GM18873 (cell line): ENCODE measurements around the gene RGS6.
"Not testable (repeated sequence)": the region's sequence is repeated elsewhere in the genome, so short reads cannot be mapped to it uniquely, and the experiment has no call there.

ENCODE experiments used
- ATAC-seq: cut with Tn5 transposase; IDR thresholded peaks from one replicate; pipeline ENCODE4 v1.9.1; 2021; ENCODE audit warnings: mild to moderate bottlenecking, moderate library complexity, moderate number of reproducible peaks; ENCODE audit not compliant: unreplicated experiment, low FRiP score

RGS6 gene

GRCh38 chr14:71932229-71932981 lies at the start of gene RGS6:
RGS6 (plus strand) TSS chr14:71932429.
- ATAC-seq, result no peak

GRCh38 chr14:71883094-71883493 lies 49.1 kb upstream of the RGS6 start:
- ATAC-seq, result no peak

GRCh38 chr14:71885301-71885700 lies 46.9 kb upstream of the RGS6 start:
- ATAC-seq, result no peak

- not testable (repeated sequence) for ATAC-seq
Observed at GRCh38 chr14:71887802-71888201, 44.4 kb upstream of the RGS6 start.

- no peak for ATAC-seq
Observed at GRCh38 chr14:71890541-71890940, 41.7 kb upstream of the RGS6 start.

GRCh38 chr14:71891185-71891584 lies 41.0 kb upstream of the RGS6 start:
- no peak for ATAC-seq

GRCh38 chr14:71891970-71892369 lies 40.3 kb upstream of the RGS6 start:
- ATAC-seq, result no peak

GRCh38 chr14:71905031-71905430 lies 27.2 kb upstream of the RGS6 start:
- ATAC-seq, result no peak

GRCh38 chr14:71905860-71906259 lies 26.4 kb upstream of the RGS6 start:
- no peak for ATAC-seq

GRCh38 chr14:71907793-71908515 lies 24.3 kb upstream of the RGS6 start:
- ATAC-seq, result no peak

GRCh38 chr14:71911669-71912068 lies 20.6 kb upstream of the RGS6 start:
- ATAC-seq, result no peak

- ATAC-seq, result no peak
Observed at GRCh38 chr14:71913342-71913741, 18.9 kb upstream of the RGS6 start.

- no peak for ATAC-seq
Observed at GRCh38 chr14:71918955-71919354, 13.3 kb upstream of the RGS6 start.

GRCh38 chr14:71923513-71923912 lies 8.7 kb upstream of the RGS6 start:
- no peak for ATAC-seq

GRCh38 chr14:71931492-71932228 lies 569 bp upstream of the RGS6 start:
- ATAC-seq, result no peak

- ATAC-seq, result no peak
Observed at GRCh38 chr14:71933001-71933587, 865 bp downstream of the RGS6 start.

- ATAC-seq, result not testable (repeated sequence)
Observed at GRCh38 chr14:71938273-71938672, 6.0 kb downstream of the RGS6 start.

- not testable (repeated sequence) for ATAC-seq
Observed at GRCh38 chr14:71939344-71939743, 7.1 kb downstream of the RGS6 start.

GRCh38 chr14:71940500-71940899 lies 8.3 kb downstream of the RGS6 start:
- not testable (repeated sequence) for ATAC-seq

GRCh38 chr14:71941616-71942015 lies 9.4 kb downstream of the RGS6 start:
- ATAC-seq, result not testable (repeated sequence)
